Forelimb muscle (tissue), 1 donor: Measurements from ENCODE around the gene MYOF. TPM values are rescaled to one million over a fixed set of nuclear protein-coding genes. Genes with fewer than 3 reads are reported as not detected.
A peak's percentile ranks its signal among the peaks of the same experiment; 100 is the strongest.
"Not testable (repeated sequence)": the region's sequence is repeated elsewhere in the genome, so short reads cannot be mapped to it uniquely, and the experiment has no call there.

Source experiments
- DNase-seq: peaks from one replicate; pipeline ENCODE4 v3.0.0-alpha.2; 2013; ENCODE audit warnings: low read depth
- polyA plus RNA-seq: library from polyadenylated mRNA; unstranded; fragments of 120-200 nt; gene quantifications from one replicate; pipeline ENCODE4 v1.2.1, GENCODE V29; 2013; ENCODE audit not compliant: insufficient read length

The MYOF gene
- polyA plus RNA-seq, 1 donor, result 52.4 TPM

GRCh38 chr10:93386631-93387369, 95.3 kb downstream of the MYOF start:
- no peak for DNase-seq

DNA sequence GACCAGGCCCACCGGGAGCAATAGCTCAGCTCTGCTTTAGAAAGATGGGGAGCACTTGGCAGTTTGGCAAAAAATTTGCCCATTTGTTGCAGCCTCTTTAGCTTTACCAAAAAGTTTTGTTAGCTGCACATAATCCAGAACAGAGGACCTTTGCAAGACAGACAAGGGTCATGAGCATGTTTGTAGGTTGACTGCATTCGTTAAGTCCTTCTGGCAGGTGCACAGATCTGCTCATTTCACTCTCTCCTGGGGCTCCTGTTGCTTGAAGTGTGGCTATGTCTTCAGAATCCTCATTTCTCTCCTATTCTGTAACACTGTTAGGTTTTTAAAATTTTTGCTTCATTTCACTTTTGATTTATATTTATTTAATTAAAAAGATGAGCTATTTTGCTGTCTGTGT, 96.8 kb downstream of the MYOF start:
- no peak for DNase-seq

DNA sequence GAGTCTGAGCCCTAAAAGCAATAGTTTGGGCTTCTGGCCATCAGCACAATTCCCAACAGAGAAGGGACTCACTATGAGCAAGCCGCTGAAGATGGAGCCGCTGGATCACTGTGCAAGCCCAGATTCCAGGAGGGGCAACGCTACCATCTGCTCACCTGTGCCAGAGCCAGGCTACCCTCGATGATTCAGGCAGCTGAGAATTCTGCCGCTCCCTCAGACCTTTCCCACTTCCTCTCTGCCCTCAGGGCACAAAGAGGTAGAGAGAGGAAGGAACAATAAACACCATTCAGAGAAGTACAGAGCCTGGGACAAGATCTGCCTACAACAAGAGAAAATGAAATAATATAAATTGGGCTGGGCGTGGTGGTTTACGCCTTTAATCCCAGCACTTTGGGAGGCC, 98.1 kb downstream of the MYOF start:
- no peak for DNase-seq

DNA sequence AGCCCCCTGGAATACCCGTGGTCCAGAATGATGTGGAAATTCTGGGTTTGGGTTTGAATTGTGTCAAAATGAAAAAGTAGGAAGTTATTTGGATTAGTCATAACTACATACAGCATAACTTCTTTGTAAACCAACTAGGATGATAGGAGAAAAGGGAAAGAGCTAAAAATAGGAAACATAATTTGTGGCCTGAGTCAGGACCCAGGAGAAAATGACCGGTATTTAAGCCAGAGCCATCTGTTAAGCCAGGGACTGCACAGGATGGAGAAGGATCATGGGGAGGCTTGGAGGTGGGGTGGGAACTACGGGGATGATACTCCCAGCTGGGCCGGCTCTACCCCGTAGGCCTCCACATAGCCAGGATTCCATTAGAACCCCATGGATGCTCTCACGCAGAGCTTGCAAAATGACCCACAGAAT, 98.6 kb downstream of the MYOF start:
- DNase-seq, result no peak

- DNase-seq, result no peak
Measured at GRCh38 chr10:93379731-93380575, 102.2 kb downstream of the MYOF start.

DNA sequence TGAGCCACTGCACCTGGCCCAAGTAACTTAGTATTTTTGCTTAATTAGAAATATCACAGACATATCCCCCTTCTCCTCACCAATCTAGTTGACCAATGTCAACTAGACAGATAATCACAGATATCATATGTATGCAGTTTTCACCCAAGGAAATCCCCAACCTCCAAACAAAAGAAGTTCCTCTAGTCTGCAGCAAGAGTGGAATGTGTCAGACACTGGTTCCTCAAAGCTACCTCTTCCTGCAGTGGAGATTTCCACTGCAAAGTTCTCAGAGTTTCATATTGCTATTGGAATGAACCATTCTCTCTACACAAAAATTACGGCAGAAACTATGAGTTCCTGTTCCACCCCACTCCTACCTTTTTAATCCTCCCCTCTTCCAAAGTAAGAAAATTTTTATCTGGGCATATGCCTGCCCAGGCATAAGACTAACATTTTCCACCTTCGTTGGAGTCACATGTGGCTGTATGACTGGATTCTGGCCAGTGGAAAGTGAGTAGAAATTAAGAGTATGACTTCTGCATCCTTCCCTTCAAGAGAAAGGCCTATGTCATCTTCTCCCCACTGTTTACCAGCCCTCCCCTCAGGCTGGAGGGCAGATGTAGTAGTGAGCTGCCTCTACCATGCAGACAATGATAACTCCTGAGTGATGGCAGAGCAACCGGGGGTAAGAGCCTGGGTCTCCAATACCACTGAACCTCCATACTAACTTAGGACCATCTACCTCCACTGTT, 103.0 kb downstream of the MYOF start:
- no peak for DNase-seq

DNA sequence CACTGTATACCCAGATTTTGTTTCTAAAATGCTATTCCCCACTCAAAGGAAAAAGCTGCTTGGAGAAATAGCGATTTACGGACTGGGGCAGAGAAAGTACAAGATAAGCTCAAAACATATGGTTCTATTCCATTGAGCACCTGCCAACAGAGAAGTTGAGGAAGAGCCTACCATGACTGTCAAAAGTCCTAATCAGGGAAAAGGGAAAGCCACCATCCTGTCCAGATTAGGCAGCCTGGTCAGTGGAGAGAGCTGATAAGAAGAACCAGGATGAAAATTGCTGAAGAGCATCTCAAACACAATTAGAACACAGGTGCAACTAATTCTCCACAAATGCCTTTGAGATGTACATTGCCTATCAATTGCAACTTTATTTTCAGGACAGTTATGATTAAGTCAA, 104.1 kb downstream of the MYOF start:
- DNase-seq, result no peak

DNA sequence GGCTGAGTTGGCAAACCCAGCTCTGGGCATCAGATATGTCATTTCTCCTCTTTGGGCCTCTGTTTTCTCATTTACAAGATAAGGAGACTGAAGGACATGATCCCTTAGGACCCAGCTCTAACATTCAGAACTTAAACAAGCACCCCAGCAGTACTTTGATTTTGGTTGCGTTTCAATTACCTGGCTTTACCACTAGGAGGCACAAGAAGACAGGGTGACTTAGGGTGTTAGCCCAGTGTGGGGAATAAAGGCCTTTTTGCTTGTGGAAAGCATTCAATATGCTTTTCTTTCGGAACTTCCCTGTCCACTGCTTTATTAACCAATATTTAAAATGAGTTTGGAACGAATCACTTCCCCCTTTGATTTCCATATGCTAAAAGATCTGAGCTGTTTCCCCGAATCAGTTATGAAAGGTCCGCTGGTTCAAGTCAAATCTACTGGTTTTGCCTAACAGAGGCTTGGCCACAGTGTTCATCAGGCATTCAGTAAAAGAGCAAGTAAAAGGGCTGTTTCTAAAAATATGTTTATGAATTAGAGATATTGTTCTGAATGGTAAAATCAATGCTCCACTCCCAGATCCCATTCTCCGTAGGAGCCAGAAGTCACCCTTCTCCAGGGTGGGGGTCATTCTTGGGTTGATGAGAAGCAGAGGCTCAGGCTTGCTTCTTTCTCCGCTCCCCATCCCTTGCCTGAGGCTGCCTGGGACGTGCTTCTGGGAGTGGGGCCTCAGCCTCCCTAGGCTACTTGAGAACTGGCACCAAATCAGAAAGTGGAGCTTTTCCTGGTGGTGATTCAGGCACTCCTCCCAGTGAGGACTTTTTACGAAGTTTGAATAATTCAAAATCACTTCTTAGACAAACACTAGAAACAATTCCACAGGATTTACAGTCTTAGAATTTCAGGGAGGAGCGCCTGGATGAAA, 105.5 kb downstream of the MYOF start:
- DNase-seq, result peak; percentile 79

GRCh38 chr10:93370961-93371360, 111.2 kb downstream of the MYOF start:
- DNase-seq, result no peak

DNA sequence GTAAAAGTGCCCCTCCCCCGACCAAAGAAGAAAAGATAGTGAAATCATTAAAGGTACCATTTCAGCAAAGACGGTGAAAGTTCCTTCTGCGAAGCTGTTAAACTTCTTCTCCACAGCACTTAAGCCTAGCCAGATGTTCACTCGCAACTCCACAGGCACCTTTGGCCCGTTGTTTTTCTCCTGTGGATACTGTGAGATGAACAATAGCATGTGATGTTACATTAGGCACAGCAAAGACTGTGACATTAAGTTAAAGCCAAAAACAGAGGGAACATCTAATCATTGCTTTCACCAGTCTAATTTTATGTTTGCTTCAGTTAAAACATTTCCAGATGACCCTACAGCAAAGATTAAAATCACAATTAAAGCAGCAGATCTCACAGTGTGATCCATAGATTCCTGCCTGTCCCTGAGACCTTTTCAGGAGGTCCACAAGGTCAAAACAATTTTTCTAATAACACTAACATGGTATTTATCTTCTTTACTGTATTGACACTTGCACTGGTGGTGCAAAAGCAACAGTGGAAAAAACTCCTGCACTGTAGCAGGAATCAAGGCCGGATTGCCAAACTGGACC, 112.5 kb downstream of the MYOF start:
- no peak for DNase-seq

- no peak for DNase-seq
Measured at GRCh38 chr10:93368210-93368609, 113.9 kb downstream of the MYOF start.

- DNase-seq, result no peak
Measured at GRCh38 chr10:93367664-93368063, 114.5 kb downstream of the MYOF start.

DNA sequence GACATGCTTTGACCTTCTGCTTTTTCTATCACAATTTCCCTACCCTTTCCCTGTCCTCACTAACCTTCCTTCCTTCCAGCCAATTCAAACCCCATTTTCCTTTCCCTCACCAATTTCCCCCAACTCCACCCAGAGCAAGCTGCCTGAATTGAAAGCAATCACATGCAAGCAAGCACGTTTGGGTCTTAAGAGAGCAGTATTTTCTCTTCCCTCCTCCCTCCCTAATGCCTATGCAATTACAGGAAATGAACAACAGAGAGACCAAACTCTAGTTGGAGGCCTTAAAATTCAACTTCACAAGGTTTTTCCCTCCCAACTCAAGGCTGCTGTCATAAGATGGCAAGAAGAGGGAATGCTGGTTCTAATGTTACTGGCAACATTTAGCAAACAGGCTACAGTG, 117.2 kb downstream of the MYOF start:
- no peak for DNase-seq

DNA sequence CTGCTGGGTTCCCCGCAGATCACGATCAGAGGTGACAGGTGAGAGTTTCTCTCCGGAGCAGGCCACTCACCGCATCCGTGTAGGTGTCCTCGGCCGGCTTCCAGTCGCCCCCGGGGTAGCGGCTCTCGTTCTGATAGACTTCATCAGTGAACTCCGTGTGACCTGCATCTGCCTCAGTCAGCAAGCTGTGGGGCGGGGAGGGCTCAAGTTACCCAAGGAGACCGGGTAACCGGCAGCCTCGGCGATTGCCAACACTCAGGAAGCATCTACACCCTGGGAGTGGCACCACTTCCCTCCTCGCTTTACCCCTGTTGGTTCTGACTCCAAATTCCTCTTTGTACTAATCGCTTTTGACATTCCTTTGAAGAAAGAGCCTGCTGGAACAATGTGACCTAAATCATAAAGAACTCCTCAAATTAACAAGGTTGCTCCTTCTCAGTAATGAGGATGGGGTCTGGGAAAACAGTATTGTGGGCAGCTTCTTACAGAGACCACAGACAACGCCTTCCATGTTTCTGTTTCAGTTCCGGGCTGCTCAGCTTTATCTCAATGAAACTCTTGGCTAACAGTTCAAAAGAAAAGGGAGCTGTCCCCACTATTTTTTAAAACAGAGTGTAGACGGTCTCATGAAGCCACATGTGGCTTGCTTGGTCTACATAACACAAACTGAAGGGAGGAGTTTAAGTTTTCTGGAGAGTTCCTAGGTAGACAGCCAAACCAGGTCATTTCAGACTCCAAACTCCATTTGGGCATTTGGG, 118.1 kb downstream of the MYOF start:
- DNase-seq, result no peak

DNA sequence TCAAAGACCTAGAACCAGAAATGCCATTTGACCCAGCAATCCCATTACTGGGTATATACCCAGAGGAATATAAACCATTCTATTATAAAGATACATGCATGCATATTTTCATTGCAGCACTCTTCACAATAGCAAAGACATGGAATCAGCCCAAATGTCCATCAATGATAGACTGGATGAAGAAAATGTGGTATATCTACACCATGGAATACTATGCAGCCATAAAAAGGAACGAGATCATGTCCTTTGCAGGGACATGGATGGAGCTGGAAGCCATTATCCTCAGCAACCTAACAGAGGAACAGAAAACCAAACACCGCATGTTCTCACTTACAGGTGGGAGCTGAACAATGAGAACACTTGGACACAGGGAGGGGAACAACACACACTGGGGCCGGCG, 123.7 kb downstream of the MYOF start:
- not testable (repeated sequence) for DNase-seq

DNA sequence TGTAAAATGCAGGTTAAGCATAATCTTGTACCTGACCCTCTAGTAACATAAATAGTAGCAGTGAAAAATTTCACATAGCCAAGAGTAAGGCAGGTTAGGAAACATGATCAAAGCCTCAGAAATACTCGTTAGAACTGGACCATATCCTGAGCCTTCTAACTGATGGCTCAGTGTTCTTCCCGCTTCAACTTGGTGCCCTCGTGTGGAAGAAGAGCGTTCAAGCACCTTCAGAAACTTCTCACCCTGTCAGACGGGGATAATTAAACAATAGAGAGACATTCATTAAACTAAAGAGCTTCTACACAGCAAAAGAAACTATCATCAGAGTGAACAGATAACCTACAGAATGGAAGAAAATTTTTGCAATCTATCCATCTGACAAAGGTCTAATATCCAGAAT, 124.5 kb downstream of the MYOF start:
- no peak for DNase-seq

GRCh38 chr10:93356516-93356915, 125.6 kb downstream of the MYOF start:
- no peak for DNase-seq

DNA sequence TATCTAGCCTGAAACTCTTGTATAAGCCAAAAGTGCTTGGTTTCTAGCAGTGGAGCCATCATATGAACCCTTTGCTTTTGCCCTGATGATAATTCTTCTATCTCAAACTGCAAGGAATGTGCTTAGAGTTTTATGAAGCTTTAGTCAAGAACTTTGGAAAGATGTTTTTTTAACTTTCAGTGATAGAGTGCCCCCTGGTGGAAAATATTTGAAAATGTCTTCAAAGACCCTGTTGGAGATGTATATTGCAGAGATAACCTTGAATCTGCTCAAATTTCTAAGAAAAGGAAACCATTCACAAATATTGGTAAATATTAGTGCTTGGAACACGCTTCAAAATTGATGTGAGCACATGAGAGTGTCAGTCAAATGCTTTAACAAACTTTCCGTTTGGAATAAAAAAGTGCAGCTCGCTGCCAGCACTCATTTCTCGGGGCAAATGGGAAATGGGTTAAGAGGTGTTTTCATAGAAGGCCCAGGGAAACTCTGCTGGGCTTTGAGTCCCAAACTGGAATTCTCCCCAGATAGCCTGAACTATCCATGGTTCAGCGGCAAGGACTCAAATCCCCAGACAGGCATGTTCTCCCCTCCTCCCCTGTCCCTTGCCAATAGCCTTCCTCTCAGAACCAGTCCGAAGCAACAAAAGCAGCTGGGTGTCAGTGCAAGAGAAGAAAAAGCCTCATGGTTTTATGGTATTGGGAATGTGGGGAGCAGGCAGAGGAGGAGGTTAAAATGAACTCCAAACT, 129.3 kb downstream of the MYOF start:
- DNase-seq, result no peak

GRCh38 chr10:93346694-93347093, 135.4 kb downstream of the MYOF start:
- DNase-seq, result no peak

GRCh38 chr10:93346108-93346507, 136.0 kb downstream of the MYOF start:
- DNase-seq, result no peak
